Stimulated activated naive CD4-positive, alpha-beta T cell (primary cell): ENCODE results near the gene COQ4.
A peak's percentile ranks its signal among the peaks of the same experiment; 100 is the strongest.
"Not testable (repeated sequence)": the region's sequence is repeated elsewhere in the genome, so short reads cannot be mapped to it uniquely, and the experiment has no call there.

Source experiments
- DNase-seq, 6 experiments: peaks; one replicate each; lab custom pipeline; 2025; lab: John Stamatoyannopoulos, UW

Gene COQ4

DNA sequence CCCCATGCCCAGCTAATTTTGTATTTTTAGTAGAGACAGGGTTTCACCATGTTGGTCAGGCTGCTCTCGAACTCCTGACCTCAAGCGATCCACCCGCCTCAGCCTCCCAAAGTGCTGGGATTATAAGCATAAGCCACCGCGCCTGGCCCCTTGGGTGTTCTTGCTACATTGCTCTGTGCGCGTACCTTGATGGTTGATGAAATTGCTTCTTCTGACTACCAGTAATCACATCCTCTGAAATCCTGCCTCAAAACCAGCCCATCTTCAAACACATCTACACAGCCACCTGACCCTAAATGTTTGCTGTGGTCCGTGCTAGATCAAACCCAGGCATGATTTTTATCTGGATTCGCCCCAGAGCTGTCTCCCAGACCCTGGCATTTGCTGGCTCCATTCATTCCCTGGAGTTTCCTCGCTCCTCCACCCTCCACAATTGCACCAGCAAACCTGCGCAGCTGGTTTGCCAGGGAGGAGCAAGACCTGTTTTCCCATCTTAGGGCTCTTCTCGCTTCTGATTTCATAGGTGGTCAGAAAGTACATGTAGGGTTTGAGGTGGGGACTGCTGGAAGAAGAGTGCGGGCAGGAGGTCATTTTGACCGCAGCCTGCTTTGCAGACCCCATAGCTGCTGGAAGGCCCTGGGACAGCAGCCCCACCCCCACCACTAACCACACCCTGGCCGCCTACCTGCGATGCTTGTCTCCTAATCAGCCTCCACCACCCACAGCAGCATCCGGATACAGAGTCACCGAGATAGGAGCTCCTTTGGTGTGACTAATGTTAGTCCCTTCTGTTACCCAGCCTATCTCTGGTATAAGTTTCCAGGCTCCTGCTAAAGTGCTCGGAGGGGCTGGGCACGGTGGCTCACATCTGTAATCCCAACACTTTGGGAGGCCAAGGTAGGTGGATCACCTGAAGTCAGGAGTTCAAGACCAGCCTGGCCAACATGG lies 23.8 kb upstream of the COQ4 start:
- no peak for DNase-seq

- no peak for DNase-seq
These were observed 18.3 kb upstream of the COQ4 start for GRCh38 chr9:128304136-128304970.

- no peak for DNase-seq
These were observed 17.7 kb upstream of the COQ4 start for GRCh38 chr9:128304971-128305288.

GRCh38 chr9:128309551-128309950 lies 13.1 kb upstream of the COQ4 start:
- no peak for DNase-seq

GRCh38 chr9:128310461-128310860 lies 12.2 kb upstream of the COQ4 start:
- no peak for DNase-seq

- DNase-seq: no peak
These were observed 7.9 kb upstream of the COQ4 start for GRCh38 chr9:128314697-128315096.

- DNase-seq: no peak
These were observed 6.2 kb upstream of the COQ4 start for GRCh38 chr9:128316421-128316820.

DNA sequence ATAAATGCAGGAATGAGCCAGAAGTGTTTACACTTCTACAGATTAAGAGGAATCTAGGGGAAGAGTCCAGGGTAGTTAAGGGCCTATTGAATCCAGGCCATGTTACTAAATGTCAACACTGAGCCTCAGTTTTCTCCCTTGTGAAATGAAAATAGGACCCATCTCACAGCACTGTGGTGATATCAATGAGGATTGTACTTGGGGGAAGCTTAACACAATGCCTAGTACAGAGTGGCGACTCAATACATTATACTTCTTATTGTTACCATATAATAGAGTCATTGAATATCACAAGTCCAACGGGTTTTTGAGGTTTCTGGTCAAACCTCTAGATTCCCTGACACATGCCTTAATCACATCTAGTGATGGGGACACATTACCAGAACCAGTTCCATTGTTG lies 5.0 kb upstream of the COQ4 start:
- DNase-seq: no peak

DNA sequence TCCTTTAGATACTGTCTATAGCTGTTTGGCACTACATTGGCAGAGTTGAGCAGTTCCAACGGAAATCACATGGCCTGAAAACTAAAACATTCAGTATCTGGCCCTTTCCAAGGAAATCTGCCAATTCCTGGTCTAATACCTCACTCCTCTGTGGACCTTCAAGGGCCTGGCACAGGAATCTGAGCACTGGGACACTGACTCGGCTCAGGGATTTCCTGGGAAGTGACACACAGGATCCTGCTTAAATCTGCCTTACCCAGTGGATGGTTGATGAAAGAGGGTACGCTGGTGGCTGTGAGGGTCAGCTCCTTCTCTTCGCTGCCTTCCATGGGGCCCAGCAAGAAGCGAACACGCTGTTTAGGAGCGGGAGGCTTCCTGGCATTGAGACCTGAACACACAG lies 1.3 kb upstream of the COQ4 start:
- DNase-seq: no peak

- DNase-seq: no peak
These were observed 698 bp upstream of the COQ4 start for GRCh38 chr9:128321879-128322403.

DNA sequence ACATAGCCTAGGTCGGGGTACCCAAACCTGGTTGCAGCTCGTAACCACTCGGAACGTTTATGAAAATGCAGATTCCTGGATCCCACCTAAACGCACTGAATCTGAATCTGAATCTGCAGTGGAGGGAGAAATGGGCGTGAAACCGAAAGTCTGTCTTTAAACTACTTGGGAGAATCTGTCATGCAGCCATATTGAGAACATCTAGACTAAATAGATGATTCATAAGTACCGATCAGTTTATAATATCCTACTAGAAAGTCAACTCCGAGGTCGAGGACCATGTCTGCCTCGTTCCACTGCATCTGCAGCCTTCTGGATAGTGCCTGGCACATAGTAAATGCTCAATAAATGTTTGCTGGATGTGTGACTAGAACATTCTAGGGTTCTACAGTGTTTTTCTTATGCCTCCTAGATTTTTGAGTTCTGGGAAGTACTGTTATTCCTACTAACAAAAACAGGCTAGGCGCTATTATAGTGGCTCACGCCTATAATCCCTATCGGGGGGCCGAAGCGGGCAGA lies 632 bp downstream of the COQ4 start:
- DNase-seq: no peak

- DNase-seq: no peak
These were observed 1.2 kb downstream of the COQ4 start for GRCh38 chr9:128323791-128324190.

DNA sequence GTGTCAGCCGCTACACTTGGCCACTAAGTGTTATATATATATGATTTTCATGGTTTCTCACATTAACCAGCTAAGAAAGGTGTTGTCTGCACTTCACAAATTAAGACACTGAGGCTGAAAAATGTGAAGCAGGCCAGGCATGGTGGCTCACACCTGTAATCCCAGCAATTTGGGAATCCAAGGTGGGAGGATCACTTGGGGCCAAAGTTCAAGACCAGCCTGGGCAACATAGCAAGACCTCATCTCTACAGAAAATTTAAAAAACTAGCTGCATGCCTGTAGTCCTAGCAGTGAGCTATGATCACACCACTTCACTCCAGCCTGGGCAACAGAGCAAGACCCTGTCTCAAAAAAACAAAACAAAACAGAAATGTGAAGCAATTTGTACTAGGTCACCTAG lies 1.8 kb downstream of the COQ4 start:
- DNase-seq: no peak

- DNase-seq: no peak
These were observed 3.0 kb downstream of the COQ4 start for GRCh38 chr9:128325629-128326028.

- no peak for DNase-seq
These were observed 10.8 kb downstream of the COQ4 start for GRCh38 chr9:128333451-128333869.

- no peak for DNase-seq
These were observed 12.5 kb downstream of the COQ4 start for GRCh38 chr9:128335161-128335560.

- DNase-seq: no peak
These were observed 13.3 kb downstream of the COQ4 start for GRCh38 chr9:128335914-128336313.

GRCh38 chr9:128337936-128338335 lies 15.3 kb downstream of the COQ4 start:
- no peak for DNase-seq

DNA sequence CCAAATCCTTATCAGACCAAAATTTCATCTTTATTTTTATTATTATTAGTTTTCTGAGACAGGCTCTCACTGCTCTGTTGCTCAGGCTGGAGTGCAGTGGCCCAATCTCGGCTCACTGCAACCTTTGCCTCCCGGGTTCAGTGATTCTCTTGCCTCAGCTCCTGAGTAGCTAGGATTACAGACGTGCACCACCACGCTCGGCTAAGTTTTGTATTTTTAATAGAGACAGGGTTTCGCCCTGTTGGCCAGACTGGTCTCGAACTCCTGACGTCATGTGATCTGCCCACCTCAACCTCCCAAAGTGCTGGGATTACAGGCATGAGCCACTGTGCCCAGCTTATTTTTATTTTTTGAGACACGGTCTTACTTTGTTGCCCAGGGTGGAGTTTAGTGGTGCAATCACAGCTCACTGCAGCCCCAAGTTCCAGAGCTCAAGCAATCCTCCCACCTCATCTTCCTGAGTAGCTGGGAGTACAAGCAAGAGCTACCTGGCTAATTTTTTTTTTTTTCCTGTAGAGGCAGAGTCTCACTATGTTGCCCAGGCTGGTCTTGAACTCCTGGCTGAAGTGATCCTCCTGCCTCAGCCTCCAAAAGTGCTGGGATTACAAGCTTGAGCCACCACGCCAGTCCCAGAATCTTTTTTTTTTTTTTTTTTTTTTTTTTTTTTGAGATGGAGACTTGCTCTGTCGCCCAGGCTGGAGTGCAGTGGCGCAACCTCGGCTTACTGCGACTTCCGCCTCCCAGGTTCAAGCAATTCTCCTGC lies 16.4 kb downstream of the COQ4 start:
- not testable (repeated sequence) for DNase-seq

DNA sequence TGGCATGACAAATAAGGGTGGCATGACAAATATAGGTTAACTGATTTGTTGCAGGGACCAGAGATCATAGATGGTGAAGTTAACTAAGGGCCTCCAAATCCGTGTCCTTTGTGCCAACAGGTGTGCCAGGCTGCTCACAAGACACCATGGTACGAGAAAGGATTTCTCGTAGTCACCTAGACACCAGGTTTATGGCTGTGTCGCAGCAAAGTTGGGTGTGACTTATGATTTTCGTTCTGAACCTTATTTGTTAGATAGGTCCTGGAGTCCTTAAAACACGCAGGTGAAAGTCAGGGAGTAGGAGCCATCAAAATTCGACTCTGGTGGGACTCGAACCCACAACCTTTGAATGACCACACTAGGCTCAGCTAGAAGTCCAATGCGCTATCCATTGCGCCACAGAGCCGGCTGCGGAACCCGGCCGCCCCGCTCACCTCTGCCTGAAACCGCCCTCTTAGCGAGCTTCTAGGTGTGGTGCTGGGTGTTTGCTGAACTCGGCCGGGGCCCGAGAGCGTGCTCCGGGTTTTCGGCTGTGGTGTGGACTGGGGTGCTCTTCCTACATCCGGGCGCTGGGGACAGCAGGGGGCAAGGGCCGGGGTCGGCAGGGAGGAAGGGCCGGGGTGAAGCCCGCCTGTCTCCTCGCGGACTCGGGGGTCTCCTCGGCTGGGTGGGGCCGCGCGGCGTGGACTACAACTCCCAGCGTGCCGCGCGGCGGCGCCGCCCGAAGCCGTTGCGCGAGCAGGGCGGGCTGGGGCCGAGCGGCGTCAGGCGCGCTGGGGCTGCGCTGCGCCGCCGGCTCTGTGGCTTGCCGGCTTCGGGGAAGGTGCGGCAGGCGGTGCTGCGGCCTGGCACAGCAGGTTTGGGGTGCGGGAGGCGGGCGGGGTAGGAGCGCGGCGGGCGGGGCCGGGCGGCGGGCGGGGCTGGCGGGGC lies 17.4 kb downstream of the COQ4 start, which contains the start of gene SLC27A4:
Gene SLC27A4 (plus strand): TSS at position 767 of the 930 bp plus-strand sequence. CDS start 2,606 bp downstream, outside the sequence.
- DNase-seq: peak; percentile 62 to 82 (median 74)
